Activated CD4-positive, alpha-beta T cell treated with anti-CD3 and anti-CD28 coated beads, Interleukin-2, Interleukin-6, amounts not matched to agents 100 ng/mL and 50 ng/mL, durations not matched to agents 16 hours and 8 hours (primary cell): ENCODE results near the gene ZBTB7B.

Experiments
- DNase-seq: peaks from one replicate; pipeline ENCODE4 v3.0.0-alpha.2; 2020

ZBTB7B gene

DNA sequence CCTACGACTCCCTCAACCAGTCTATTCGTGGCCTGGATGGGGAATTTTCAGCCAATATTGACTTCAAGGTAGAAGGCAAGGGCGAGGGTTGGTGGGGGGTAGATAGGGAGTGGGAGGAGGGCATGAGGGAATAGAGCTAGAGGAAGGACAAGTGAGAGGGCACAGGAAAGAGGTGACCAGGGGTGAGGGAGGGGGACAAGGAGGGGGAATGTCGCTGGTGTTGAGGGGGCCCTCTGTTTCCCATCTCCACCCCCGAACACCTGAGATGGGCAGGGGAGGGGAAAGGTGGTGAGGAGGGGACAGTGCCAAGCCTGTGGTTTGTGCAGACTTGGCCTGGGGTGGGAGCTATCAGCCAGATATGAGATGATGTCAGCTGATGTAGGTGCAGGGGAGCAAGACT, 40.2 kb downstream of the ZBTB7B start:
- DNase-seq = no peak

DNA sequence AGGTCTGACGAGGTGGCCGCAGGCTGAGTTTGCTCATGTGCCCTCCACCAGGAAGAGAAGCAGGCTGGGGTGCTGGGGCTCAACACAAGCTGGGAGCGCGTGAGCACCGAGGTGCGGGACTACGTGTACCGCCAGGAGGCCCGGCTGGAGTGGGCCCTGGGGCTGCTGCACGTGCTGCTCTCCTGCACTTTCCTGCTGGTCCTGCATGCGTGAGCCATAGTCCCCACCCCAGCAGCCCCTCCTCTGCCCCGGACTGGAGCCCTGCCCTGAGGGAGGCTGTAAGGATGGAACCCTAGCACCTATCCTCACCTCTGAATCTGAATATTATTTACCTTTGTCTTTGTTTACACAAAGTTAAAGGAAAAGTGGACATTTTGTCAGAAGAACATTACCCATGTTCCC, 40.7 kb downstream of the ZBTB7B start:
- DNase-seq = no peak

DNA sequence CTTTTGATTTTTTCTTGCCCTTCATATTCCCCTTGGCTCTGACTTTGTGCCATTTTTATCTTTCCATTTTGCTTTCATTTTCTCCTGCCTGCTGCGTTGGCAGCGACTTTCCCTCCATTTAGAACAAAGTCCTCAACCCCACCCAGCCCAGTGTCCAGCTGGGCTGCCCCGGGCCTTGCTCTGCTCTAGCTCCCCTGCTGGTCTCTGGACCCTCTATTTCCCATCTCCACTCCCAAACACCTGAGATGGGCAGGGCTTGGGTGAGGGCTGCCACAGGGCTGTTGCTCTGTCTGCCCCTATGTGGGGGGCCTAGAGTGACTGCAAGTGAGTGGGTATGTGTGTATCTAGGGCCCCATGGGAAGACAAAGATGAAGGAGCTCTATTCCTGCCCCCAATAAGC, 41.2 kb downstream of the ZBTB7B start:
- no peak for DNase-seq

DNA sequence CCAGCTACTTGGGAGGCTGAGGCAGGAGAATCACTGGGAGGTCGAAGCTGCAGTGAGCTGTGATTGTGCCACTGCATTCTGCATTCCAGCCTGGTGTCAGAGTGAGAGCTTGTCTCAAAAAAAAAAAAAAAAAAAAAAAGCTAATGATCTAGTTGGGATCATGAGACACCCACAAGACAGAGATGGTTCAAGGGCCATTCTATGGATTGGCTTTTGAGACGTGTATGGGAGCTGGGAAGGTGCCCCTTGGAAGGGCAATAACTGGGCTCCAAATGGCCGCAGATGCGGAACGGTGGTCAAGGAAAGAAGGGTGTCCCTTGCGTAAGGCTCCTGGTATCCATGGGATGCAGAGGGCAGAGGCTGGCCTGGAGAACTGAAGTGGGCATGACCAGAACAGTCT, 41.8 kb downstream of the ZBTB7B start:
- no peak for DNase-seq

DNA sequence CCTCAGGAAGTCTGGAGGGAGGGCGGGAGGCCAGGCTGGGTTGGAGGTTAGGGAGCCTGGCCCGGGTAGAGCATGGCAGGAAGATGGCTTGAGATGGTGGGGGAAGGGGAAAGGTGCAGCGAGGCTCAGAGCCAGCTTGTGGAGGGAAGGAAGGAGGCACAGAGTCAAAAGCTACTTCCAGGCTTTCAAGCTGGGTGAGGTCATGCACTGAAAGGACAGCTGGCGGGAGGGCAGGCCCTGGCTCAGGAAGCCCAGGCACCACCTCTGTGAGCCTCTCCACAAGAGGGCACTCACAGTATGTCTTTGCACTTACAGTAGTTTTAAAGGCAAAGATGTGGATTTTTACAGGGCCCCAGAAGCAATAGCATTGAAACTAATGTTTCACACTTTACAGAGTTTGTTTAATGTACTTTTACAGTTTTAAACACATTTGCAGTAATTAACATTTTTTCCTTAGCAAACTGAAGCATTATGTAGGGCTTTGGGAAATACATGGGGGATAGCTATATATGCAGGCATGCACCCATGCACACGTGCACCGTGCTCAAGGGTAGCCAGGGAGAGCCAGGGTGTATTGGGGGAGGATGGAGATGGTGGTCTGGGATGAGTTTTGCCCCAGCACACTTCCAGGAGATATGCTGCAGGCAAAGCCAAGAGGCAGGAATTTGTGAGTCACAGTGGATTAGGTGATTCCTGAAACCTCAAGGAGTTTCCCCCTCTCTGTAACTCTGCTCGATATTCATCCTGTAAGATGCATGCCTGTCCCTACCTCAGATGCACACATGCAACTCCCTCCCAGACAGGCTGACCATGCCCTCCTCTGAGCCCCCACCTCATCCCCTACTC, 42.4 kb downstream of the ZBTB7B start:
- DNase-seq = peak; percentile 75

DNA sequence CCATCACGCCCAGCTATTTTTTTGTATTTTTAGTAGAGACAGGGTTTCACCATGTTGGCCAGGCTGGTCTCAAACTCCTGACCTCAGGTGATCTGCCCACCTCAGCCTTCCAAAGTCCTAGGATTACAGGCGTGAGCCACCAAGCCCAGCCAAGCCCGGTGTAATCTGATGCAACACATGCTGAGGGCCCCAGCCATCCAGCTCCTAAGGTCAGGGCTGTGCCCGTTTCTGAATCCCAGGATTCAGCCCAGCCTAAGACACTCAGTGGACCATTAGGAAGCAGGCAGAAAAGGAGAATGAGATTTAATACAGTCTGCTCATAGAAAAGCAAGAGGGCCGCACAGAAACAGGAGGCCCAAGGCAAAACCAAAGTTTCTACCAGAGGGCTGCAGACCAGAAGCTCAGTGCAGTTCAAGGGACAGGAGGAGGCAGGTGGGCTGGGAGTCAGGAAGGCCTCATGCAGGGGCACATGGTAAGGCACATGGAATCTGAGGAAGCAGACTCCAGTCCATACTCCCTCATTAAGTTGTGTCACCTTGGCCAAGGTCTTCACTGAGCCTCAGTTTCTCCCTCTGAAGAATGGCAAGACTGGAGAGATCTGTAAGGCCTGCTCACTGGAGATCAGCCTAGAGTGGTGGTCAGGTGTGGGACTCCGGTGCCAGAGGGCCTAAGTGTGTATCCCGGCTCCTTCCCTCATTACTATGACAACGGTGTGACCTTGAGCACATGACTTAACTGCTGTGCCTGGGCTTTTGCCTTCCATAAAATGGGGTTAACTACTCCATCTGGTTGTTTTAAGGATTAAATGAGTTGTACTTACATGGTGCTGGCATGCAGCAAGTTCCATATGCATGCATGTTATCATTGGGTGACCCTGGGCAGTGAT, 46.1 kb downstream of the ZBTB7B start:
- DNase-seq = no peak

DNA sequence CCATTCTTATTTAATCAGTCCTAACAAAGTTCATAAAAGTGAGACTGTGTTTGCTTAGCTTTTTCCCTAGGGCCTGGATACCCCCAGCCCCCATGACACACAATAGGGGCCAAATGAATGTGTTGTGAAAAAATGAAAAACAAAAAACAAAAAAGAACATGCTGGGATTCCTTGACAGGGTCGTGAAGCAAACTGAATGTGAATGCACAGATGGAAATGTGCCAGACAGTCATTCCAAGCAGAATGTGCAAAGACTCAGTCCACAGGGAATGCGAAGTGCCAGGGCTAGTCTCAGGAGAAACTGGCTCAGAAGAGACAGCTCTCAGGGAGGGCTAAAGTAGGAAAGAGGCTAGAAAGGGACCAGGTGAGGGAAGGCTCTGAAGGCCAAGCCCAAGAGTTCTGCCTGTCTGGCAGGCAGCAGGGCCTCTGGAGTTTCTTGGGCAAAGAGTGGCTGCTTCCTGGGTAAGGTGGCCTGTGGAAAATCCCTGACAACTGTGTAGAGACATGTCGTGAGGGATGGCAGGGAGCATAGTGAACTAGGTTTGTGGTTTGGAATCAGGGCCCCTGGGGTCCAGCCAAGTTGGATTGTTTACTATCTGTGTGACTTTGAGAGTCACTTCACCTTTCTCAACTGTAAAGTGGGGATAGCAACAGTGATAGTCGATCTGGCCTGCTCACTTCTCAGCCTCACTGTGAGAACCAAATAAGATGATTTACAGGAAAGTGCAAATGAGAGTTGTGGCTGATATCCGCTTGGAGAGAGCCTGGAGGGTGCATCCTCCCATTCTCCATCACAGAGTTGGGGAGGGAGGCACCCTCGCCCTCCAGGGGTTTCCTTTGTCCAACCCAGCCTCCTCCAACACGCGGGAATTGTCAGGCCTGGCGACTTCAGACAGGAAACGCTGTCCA, 47.3 kb downstream of the ZBTB7B start:
- DNase-seq = no peak

DNA sequence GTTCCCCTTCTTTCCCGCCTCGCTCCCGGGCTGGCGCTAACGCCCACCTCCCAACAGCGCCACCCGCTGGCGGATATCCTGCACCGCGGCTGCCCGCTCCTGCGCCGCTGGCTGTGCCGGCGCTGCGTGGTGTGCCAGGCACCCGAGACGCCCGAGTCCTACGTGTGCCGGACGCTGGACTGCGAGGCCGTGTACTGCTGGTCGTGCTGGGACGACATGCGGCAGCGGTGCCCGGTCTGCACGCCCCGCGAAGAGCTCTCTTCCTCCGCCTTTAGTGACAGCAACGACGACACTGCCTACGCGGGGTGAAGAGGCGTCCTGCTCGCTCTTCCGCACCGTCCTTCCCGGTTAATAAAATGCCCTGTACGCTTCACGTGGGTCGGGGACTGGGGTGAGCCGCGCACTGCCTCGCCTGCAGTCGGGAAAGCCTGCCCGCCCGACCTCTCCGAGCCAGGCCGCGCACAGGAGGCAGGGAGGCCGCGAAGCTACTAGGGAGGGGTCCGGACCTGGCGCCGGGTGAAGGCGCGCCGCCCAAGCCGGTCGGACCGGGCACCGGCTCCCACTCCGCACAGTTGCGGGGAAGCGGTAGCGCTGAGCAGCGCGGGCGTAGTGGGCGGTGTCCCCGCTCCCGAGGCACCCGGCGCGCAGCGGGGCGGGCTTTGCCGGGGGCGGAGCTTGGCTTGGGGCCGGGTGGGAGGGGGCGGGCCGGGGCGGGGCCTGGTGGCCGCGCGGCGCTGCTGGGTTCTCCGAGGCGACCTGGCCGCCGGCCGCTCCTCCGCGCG, 48.1 kb downstream of the ZBTB7B start, which contains the start of gene ADAM15:
Gene ADAM15 (plus strand): TSS at position 757 of the 782 bp plus-strand sequence. CDS start 71 bp downstream, outside the sequence.
- peak; percentile 88 for DNase-seq

DNA sequence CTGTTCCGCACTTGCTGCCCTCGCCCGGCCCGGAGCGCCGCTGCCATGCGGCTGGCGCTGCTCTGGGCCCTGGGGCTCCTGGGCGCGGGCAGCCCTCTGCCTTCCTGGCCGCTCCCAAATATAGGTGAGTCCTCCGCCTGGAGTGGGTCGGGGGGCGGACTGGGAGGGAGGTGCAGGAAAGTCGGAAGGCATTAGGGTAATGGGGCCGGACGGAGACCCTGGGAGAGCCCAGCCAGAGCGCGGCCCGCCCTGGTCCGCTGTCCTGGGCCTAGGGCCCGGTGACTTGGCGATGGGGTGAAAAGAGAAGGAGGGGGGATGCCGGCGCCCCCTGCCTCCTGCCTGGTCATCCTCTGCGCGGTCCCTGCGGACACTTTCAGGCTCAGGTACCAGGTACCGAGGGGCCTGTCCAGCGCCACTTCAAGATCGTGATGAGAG, 48.8 kb downstream of the ZBTB7B start:
- no peak for DNase-seq

DNA sequence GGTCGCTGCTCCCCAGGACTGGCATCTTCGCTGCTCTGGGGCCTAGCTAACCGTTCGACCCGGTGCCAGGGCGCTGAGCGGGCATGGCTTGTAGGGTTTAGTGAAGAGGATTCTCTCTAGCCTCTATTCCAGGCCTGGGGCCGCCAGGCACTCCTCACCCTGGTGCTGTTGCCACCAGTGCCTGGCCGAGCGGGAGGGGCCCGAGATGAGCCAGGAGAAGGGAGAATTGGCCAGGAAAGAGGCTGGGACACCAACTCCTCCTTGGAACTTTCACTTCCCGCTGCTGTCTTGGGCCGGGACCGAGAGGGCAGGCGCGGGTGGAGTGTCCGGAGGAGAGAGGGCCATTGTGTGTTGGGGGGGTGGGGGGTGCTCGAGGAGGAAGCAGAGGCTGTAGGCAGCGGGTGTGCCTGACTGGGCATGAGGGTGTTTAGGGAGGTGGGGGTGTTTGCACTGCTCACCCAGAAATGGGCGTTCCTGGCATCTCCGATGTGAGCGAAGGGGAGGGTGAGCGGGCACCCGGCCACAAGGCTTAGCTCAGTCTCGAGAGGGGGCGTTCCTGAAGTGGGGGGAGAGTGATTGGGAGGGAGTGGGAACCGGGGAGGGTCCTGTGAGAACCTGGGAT, 49.3 kb downstream of the ZBTB7B start:
- DNase-seq = peak; percentile 65

DNA sequence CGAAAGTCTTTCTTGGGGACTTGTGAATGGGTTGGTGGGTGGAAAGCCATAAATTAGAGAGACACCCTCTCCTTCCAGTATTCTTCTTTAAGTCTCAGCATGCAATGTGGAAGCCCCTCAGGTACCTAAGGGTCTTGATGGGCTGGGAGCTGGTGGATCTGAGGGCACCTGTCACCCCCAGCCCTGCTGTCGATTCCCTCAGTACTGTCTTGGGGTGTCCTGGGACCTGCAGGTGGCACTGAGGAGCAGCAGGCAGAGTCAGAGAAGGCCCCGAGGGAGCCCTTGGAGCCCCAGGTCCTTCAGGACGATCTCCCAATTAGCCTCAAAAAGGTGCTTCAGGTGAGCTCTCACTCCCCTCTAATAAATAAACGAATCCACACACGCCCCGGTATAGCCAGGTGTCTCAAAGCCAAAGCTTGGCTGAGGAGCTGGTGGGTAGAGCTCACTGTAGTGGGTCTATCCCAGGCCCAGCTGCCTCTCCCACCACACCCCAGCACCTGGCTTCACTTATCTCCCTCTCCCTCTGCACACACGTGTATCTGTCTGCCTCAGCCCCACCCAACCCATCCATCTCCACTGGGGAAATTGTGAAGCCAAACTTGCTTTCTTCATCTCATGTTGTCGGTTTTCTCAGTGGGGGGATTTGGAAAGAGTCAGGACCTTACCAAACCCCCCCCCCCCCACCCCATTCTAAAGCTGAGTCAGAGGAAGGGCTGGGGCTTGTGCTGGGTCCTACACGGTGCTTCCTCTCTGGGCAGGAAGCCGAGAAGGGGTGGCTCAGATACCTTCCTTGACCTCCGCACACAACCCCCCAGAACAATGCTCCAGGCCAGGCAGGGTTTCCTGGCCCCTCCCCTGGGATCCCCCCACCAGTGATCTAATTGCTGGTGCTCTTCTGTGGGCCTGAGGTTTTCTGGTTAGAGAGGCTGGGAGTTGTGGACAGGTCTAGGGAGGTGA, 50.1 kb downstream of the ZBTB7B start:
- DNase-seq = peak; percentile 50

DNA sequence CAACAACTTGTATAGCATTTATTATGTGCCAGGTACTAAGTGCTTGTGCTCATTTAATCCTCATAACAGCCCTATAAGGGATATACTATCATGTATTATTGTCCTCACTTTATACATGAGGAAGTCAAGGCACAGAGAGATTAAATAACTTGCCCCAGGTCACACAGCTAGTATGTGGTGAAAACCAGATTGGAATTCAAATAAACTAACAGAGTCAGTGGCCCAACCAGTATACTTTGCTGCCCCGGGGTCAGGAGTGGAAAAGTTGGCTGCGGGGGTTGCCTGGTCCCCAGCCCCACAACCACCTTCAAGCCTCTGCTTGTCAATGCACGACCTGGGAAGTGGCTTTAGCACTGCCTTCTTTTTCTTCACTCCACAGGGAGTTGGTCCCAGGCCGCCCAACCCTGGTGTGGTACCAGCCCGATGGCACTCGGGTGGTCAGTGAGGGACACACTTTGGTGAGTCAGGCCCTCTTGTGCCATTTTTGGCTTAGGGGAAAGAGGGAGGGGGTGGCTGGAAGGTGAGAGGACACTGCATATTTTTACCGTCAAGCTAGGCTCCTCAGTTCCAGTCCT, 51.0 kb downstream of the ZBTB7B start:
- no peak for DNase-seq

DNA sequence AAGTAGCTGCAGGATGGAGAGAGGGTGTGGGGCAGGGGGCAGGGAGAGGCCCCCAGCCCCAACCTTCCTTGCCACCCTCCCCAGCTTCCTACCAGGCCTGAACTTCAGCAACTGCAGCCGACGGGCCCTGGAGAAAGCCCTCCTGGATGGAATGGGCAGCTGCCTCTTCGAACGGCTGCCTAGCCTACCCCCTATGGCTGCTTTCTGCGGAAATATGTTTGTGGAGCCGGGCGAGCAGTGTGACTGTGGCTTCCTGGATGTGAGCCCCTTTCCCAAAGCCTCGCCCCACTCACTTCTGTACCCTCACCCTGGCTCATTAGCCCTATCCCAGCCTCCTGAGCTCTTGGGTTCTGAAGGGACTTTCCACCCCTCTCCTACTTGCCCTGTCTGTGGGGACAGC, 54.5 kb downstream of the ZBTB7B start:
- no peak for DNase-seq

DNA sequence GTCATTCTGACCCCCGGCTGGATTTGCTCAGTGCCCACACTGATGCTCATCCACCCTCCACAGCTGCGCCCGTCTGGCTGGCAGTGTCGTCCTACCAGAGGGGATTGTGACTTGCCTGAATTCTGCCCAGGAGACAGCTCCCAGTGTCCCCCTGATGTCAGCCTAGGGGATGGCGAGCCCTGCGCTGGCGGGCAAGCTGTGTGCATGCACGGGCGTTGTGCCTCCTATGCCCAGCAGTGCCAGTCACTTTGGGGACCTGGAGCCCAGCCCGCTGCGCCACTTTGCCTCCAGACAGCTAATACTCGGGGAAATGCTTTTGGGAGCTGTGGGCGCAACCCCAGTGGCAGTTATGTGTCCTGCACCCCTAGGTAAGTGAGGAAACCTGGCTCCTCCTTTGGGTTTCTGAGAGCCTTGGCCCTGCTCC, 55.2 kb downstream of the ZBTB7B start:
- DNase-seq = no peak

DNA sequence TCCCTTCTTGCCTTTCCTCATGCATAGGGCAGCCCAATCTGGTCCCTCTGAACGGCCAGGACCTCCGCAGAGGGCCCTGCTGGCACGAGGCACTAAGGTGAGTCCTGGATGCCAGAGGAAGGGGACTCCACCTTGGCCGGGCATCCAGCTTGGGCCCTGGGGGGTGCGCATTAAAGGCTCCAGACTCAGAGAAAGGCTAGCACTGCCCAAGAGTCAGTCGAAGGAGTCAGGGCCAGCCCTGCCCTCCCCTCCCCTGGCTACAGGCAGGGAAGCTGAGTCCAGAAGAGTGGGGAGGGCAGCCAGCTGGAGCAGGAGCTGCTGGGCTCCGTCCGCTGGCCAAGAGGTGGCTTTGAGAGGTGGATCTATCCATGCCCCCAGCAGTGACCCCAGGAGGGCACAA, 58.1 kb downstream of the ZBTB7B start:
- no peak for DNase-seq

DNA sequence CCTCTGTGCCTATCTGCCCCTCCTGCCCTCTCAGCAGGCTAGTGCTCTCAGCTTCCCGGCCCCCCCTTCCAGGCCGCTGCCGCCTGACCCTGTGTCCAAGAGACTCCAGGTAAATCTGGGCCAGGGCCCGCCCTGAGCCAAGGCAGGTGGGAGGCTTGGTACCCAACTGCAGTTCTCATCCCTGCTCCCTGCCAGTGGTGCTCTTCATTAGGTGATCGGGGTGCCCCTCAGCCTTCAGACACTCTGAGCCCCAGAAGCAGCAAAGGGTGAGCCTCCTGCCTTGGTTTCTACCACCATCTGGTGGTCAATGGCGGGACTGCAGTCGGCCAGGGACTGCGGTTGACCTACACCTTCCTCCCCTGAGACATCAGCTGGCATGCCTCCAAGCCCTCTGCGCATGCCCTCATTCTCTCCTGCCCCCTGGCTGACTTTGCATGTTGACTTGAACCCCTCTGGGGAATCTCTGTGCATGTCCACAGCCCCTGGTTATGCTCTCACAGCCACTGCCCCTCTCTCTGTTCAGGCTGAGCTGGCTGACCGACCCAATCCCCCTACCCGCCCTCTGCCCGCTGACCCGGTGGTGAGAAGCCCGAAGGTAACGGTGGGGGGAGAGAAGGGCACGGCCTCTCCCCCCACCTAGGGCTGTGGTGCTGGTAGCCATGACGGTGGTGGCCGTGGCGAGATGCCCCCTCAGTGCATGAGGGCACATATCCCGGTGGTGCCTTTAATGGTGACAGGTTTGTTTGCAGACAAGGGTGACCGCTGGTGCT, 59.0 kb downstream of the ZBTB7B start:
- DNase-seq = peak; percentile 96

DNA sequence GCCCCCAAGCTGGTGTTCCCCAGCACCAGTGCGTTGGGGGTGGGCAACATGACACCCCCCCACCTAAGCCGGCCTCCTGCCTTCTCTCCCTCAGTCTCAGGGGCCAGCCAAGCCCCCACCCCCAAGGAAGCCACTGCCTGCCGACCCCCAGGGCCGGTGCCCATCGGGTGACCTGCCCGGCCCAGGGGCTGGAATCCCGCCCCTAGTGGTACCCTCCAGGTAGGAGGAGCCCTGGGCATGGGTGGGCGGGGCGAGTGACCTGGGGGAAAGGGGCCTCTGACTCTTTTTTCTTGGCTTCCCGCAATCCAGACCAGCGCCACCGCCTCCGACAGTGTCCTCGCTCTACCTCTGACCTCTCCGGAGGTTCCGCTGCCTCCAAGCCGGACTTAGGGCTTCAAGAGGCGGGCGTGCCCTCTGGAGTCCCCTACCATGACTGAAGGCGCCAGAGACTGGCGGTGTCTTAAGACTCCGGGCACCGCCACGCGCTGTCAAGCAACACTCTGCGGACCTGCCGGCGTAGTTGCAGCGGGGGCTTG, 59.6 kb downstream of the ZBTB7B start:
- DNase-seq = no peak

DNA sequence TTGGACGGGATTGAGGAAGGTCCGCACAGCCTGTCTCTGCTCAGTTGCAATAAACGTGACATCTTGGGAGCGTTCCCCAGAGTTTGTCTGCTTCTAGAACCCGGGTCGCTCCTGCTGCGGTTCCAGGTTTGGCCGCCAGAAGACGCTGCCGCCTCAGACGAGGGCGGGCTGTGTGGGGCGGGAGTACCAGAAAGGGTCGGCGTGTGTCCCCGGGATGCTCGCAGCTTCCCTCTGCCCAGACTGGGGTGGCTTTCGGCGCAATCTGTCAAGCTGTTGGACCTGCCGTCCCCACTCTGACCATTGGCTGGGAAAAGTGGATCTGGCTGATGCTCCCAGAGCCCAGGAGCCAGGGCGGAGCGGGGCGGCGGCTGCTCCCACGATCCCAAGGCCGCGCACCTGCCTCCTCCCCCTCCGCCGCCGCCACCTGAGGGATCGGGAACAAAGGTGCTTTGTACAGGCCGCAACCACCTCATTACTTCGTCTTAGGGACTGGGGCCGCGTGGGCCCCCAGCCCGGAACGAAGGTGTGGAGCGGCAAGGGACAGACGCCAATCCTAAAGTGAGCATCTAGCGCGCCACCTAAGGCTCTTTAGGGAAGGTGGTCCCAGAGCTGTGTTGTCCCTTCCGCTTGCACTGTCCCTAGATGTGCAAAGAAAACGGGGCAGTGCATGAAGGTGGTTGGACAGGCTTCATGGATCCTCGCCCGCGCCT, 60.3 kb downstream of the ZBTB7B start:
- peak; percentile 84 for DNase-seq
